ENCODE data around the gene ERG.

The ERG gene

DNA sequence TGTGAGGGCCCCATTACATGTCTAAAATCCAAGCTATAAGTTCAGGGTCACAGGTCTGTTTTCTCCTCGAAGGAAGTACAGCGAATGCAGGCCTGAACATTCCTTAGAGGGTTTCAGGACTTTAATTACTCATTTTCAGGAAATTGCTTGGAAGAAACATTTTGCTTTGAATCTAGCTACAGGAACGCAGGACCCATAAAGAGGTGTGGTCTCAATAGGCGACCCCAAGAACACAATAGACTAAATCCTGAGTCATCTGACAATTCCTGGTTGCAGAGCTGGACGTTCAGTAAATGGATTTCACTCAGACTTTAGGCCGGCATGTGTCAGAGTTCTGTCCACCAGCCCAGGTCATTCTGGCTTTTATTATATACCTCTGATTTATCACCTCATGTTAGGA lies 1.0 kb upstream of the ERG start:
- DNase-seq (ENCODE audit: low read depth, low spot score): no peak

DNA sequence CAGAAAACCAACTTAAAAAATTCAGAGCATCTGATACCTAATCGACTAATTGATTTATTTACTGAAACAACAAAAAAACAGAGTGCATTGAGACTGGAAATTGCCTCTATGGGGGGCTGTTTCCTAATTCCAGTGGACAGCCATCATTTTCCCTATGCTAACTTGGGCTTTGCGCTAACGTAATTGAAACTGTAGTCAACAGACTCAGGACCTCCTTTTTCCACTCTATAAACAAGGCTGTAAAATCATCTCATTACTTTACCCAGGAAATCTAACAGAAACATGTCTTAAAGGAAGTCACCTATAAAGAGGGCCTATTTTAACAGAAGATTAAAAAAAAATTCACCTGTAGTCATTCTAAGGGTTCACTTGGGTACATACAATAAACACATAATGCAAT lies 2.1 kb downstream of the ERG start:
- no peak for DNase-seq (ENCODE audit: low read depth, low spot score)

DNA sequence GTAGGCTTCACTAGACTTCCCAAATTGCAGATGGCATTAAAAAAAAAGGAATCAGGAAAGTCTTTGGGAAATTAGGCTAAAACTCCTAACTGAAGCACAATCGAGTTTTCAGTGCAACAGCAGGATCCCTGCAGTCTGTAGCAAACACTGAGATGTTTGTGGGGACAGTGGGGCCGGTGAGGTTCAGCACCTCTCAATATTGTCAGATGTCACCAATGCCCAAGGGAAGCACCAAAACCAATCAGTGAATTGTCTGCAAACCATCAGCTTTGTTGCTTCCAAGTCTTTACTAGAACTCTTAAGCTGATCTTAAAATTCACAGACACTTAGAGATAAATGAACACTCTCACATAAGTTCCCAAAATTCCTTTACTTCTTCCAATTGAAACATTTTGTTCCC lies 2.6 kb downstream of the ERG start:
- no peak for DNase-seq (ENCODE audit: low read depth, low spot score)

DNA sequence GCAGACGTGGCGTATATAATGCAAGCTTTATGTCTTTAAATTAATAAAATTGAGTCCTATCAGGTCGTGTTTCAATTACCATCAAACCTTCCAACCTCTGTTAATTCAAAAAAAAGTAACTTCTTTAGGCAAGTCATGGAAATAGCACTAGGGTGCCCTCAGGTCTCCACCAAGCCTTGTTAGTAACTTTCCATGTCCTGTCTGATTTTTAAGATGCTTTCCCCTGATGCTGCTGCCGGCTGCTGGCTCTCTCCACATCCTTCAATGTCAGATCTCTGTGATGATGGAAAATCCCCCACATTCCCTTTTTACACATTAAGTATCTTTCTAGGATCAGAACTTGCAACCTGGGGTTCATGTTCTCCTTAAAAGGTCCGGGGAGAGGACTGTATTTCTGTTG lies 3.0 kb downstream of the ERG start:
- no peak for DNase-seq (ENCODE audit: low read depth, low spot score)

DNA sequence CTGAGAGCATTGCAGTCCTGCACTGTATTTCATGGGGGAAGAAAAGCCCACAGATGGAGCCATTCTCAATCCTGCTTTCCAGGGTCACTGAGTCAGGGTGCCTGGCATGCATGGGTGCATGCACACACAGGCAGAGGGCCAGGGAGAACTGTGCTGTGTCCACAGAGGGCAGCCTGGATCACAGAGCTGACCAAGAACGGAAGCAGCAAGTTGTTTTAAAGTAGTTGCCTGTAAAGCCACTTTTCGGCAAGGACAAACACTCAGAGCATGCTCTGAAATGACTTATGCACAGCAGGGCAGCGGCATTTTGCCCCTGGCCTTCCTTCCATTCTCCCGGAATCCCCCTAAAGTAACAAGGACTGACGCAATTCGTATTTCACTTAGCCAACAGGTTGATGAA lies 3.6 kb downstream of the ERG start:
- DNase-seq (ENCODE audit: low read depth, low spot score): no peak

DNA sequence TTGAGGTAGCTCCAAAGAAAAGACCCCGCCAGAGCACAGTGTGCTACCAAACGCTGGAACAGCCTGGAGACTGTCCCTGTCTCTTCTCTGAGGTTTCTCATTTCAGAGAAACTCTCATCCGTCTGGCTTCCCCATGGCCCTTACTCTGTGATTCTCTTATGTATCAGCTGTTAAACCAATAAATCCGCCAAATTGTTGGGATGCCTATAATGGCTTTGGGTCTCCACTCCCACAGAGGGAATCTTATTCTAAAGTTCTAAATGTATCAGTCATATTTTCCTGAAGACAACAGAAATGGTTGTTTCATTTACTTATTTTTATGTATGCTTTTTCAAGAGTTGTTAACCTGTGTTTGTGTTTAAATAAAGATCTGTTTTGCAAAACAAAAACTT lies 4.0 kb downstream of the ERG start:
- no peak for DNase-seq (ENCODE audit: low read depth, low spot score)

DNA sequence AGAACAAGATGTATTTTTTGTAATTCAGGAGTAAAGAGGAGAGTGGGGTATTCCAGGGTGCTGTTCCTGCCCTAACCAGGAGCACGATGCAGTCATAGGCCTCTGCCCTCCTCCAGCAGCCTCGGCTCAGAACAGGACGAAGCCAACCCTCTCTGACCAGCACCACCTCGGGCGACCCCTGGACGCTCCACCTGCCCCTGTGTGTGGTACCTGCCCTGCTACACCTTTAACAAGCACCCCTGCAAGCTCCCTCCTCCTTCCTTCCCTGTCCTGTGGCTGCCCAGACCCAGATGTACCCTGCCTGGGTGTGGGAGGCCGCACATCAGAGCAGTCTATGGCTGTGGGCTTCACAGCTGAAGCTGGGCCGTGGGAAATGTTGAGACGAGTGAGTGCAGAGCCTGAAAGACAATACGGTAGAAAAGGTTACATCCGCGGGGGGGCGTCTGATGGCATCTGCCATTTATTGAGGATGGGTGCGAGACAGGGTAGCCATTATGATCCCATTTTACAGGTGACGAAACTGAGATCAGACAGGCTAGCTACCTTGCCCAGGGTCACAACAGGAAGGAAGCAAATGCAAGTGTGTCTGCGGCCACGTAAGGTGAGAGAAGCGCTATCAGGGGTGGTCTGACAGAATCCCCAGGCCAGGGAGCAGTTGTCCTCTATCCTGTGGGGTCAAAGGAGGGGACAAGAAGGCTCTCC lies 4.6 kb downstream of the ERG start:
- DNase-seq (ENCODE audit: low read depth, low spot score): no peak

- DNase-seq (ENCODE audit: low read depth, low spot score): no peak
Observed at GRCh38 chr21:38492007-38492406, 6.3 kb downstream of the ERG start.

DNA sequence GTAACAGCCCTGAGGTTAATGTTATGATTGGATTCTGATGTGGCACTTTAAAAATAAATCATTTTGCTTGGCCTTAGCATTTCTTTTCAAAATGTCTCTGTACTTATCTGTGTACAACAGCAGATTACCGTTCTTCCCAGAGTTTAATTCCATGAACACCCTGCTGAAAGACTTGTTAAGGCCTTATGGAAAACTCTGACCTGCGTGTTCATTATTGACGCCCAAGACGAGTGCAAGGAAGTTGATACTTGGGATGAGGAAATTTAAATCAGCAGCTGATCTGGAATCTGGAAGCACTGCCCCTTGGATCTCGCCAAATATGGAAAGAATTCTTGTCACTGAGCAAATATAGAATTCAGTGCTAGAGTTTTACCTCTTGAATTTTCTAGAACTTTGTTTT lies 6.7 kb downstream of the ERG start:
- no peak for DNase-seq (ENCODE audit: low read depth, low spot score)

DNA sequence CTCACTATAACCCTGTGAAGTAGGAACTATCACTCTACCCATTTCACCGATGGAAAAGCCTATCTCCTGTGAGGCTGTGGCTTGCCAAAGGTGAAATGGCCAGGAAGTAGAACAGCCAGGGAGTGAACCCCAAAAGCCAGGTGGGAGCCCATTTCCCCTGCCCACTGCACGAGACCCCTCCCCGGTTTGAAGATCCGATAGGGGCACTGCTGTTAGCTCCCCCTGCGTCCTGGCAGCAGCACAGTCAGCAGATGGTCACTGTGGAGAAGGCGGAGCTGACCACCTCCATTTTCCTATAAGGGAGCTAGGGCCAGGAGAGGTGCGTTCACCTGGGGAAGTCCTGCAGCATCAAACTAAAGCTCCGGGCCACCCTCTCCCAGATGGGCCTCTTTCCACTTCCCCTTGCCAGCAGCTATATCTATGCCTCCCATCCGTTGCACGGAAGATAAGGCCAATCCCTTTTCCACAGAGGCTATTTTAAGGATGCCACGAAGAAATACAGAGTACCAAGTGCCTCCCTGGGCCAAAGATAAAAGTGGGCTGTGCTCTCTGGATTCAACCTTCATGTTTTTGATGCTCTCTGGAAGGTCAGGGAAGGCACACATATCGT lies 7.8 kb downstream of the ERG start:
- no peak for DNase-seq (ENCODE audit: low read depth, low spot score)

DNA sequence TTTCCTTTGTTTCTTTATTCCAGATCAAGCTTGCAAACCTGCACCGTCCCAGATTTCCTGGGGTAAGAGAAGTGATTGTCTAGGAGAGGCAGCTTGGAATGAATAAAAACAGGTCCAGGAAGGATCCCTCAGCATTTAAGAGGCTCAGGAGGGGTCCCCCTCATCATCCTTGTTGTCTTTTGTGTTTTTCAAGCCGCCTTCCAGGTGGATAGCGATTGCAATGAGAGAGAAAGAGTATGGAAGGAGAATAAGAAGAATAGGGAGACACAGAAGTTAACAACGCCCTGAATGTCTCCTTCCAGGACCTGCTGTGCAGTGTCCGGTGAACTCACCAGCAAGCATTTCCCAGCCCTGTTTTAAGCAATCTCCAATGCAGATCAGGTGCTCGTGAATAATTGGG lies 8.5 kb downstream of the ERG start:
- no peak for DNase-seq (ENCODE audit: low read depth, low spot score)

DNA sequence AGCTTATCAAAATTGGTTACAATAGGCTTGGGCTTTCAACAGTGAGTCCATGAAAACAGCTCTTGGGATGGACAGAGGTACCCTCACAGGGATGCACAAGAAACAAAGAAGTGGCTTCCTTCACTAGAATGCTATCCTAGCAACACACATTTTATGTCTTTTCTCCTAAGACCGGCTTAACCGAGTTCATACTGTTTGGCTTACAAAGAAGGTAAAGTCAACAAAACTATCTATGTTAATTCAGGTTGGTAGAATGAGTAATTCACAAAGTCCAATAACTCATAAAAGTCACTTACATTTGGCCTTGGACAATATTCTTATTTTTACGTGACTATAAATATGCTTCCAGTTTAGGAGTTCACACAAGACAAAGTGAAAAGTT lies 9.0 kb downstream of the ERG start:
- no peak for DNase-seq (ENCODE audit: low read depth, low spot score)

DNA sequence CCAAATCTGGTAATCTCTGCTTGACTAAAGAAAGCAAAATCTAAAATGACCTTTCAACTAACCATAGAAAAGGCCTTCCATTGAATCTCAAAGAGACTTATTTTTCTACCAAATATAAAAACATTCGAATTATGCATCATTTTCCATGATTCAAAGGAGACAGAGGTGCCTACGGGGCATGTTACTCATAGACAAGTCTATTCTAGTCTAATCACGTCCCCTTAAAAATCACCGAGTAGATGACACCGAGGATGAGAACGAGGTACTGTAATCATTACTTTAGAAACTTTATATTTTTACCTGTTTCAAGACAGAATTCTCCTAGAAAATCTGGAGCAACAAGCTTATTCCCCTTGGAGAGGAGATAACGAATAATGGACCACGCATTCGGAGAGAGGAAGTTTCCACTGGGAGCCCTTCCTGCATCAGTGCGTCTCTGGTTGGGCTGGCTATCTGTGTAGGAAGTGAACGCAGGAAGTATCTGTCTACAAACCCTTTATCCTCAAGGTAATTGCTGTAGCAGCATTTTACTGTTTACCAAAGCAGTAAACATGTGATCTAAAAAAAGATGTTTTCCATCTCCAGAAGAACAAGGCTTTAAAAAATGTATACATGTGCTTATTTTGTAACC lies 9.5 kb downstream of the ERG start:
- DNase-seq (ENCODE audit: low read depth, low spot score): no peak

- DNase-seq (ENCODE audit: low read depth, low spot score): no peak
Observed at GRCh38 chr21:38487901-38488639, 10.2 kb downstream of the ERG start.

- DNase-seq (ENCODE audit: low read depth, low spot score): no peak
Observed at GRCh38 chr21:38486706-38487105, 11.6 kb downstream of the ERG start.

GRCh38 chr21:38486221-38486620 lies 12.1 kb downstream of the ERG start:
- no peak for DNase-seq (ENCODE audit: low read depth, low spot score)

DNA sequence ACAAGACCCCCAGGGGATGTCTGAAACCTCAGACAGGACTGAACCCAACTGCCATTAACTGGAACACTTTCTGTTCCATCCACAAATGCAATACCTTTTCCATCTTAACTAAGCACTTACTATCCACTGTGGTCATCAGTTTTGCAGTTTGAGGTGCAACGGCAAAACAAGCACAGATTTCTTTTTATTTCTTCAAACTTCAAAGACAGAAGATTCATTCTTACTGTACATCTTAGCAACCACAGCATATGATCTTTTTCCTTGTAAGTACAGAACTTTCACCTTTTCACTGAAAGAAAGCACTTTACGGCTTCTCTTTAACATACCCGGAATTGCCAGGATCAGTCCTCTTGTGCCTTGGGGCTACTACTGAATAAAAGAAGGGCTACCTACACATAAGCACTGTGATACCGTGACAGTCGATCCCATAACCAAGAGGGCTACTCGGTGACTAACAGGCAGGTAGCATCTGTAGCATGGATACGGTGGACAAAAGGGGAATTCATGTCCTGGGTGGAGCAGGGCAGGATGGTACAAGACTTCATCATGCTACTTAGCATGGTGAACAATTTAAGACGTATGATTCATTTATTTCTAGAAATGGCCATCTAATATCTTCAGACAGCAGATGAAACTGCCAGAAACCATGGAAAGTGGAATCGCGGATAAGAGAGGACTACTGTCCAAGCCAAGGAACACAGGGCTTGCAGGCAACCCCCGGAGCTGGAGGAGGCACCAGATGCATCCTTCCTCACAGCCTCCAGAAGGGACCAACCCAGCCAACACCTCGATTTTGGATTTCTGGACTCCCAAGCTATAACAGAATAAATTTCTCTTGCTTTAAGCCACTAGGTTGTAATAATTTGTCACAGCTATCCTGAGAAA lies 18.4 kb downstream of the ERG start:
- no peak for DNase-seq (ENCODE audit: low read depth, low spot score)

DNA sequence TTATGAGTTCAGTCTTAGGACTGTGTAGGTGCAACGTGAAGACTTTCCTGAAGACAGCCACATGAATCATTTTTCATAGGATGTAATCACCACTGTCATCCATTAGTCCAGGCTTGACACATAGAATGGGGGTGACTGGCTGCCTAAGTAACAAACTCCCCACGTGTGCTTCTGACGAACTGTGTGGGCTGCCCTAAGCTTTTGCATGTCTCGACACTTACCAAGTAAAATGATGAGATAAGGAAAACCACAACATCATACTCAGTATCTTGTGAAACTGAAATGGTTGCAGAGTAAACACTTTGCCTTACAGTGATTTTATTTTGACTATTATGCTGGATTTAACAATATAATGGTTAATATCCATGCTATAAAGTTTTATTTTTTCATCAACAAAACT lies 19.5 kb downstream of the ERG start:
- DNase-seq (ENCODE audit: low read depth, low spot score): no peak

GRCh38 chr21:38477226-38477625 lies 21.1 kb downstream of the ERG start:
- no peak for DNase-seq (ENCODE audit: low read depth, low spot score)

GRCh38 chr21:38476385-38476784 lies 21.9 kb downstream of the ERG start:
- no peak for DNase-seq (ENCODE audit: low read depth, low spot score)

DNA sequence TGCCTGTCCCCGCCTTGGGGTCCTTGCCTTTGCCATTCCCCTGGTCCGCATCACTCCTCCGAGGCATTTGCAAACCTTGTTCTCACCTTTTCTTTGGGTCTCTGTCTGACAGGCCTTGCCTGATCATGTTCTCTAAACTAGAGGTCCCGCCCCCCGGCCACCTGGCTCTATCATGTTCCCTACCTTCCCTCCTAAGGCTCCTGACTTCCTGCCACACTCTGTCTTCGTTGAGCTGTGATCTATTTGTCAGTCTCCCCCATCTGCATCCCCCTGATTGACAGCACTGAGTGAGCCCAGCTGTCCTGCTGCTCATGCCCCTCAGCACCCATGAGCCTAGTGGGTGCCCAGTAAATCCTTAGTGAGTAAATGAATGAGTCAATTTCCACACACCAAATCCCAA lies 22.8 kb downstream of the ERG start:
- no peak for DNase-seq (ENCODE audit: low read depth, low spot score)

DNA sequence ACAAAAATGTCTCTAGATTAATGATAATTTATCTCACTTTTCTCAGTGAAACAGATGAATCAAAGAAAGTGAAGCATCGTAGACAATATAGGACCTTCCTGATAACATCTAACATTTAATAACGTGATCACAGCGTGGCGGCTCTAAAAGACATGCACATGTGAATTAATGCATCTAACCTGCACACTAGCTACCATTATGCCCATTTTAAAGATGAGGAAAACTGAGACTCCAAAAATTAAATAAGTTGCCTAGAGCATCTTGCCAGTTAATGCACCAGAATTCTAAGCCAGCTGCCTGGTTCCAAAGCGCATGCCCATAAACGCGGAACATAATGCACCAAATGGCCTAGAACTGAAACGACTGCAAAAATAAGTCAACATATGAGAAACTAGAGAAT lies 23.5 kb downstream of the ERG start:
- DNase-seq (ENCODE audit: low read depth, low spot score): no peak
